Suprapubic skin (tissue), 3 donors: ENCODE data around the gene ADGRB3.

Source experiments
- EP300 ChIP-seq: sonication (generic); formaldehyde crosslinking; IDR thresholded peaks from one replicate; pipeline ENCODE4 v1.6.1; 2017; ENCODE audit warnings: antibody characterized with exemption
- POLR2A ChIP-seq, 2 donors: fragments of 450-650 bp; IDR thresholded peaks; one replicate each; pipeline ENCODE4 v1.6.1; 2017; ENCODE audit warnings: antibody characterized with exemption in 2 of 2, mild to moderate bottlenecking in 2 of 2, moderate library complexity in 2 of 2
- TF ChIP-seq, protein P1 (sequence below), 2 donors: fragments of 200-600 bp in 1 of 2; fragments of 450-650 bp in 1 of 2; sonication (generic) in 1 of 2; IDR thresholded peaks; one replicate each; pipeline ENCODE4 v1.5.1; 2016 to 2019; ENCODE audit warnings: antibody characterized with exemption in 2 of 2, mild to moderate bottlenecking in 1 of 2, moderate library complexity in 1 of 2

DNA sequence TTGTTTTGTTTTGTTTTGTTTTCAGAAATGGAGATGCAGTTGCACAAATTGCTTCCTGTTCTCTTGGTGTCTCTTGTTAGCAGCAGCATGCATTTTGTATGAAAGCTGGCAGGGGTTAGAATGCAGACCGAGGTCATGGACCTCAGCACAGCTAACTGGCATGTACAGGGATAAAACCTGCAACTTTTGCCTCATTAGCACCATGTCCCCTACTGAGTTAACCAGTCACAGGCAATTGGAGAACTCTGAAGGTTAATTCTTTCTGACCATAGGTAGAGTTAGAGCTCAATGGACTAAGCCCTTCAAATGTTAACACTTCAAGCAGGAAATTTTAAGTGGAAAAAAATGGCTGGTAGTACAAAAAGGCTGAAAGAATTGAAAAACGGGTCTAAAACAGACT is 377.1 kb downstream of the ADGRB3 start:
- TF ChIP-seq, protein P1, sequence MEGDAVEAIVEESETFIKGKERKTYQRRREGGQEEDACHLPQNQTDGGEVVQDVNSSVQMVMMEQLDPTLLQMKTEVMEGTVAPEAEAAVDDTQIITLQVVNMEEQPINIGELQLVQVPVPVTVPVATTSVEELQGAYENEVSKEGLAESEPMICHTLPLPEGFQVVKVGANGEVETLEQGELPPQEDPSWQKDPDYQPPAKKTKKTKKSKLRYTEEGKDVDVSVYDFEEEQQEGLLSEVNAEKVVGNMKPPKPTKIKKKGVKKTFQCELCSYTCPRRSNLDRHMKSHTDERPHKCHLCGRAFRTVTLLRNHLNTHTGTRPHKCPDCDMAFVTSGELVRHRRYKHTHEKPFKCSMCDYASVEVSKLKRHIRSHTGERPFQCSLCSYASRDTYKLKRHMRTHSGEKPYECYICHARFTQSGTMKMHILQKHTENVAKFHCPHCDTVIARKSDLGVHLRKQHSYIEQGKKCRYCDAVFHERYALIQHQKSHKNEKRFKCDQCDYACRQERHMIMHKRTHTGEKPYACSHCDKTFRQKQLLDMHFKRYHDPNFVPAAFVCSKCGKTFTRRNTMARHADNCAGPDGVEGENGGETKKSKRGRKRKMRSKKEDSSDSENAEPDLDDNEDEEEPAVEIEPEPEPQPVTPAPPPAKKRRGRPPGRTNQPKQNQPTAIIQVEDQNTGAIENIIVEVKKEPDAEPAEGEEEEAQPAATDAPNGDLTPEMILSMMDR (IDR thresholded peaks at IDR 0.05), result no peak
- TF ChIP-seq POLR2A (IDR thresholded peaks at IDR 0.05), result no peak
- no peak for TF ChIP-seq EP300
